ENCODE measurements around the gene KCNK2.

KCNK2 gene

GRCh38 chr1:215104283-215104682 lies 21.7 kb downstream of the KCNK2 start:
- Histone ChIP-seq H3K36me3 (ENCODE audit: control insufficient read depth, low read length) (no peaks in the 10 kb centered on the region), H3K9me2 (replicated peaks; ENCODE audit: control insufficient read depth, low read length) (no peaks in the 10 kb centered on the region), H3F3A (ENCODE audit: control insufficient read depth, insufficient read depth) (no peaks in the 10 kb centered on the region), H4K20me1 (ENCODE audit: control insufficient read depth, insufficient read depth, low read depth, low read length) (no peaks in the 10 kb centered on the region), H3K9me3 (ENCODE audit: control insufficient read depth, insufficient read depth, low read length) (no peaks in the 10 kb centered on the region), H3K27me3 (ENCODE audit: control insufficient read depth, low read length) (no peaks in the 10 kb centered on the region), H3K4me1 (ENCODE audit: control insufficient read depth, low read length) (no peaks in the 10 kb centered on the region), H3K27ac (ENCODE audit: low read depth, low read length) (no peak overlapping the region), H3K4me2 (ENCODE audit: low read length) (no peak overlapping the region), H3K4me3 (ENCODE audit: low read length) (no peak overlapping the region), H3K79me2 (ENCODE audit: control insufficient read depth, low read length) (no peaks in the 10 kb centered on the region)
- no peak for TF ChIP-seq CTCF (IDR thresholded peaks at IDR 0.05; ENCODE audit: low read depth, low read length, poor library complexity, severe bottlenecking)
- TF ChIP-seq EZH2phosphoT487 (IDR thresholded peaks at IDR 0.05; ENCODE audit: borderline replicate concordance, low read length) = no peak

GRCh38 chr1:215106067-215106466 lies 23.5 kb downstream of the KCNK2 start:
- H4K20me1 ChIP-seq (ENCODE audit: control insufficient read depth, insufficient read depth, low read depth, low read length) = no peaks in the 10 kb centered on the region
- TF ChIP-seq EZH2phosphoT487 (IDR thresholded peaks at IDR 0.05; ENCODE audit: borderline replicate concordance, low read length) (no peak), CTCF (IDR thresholded peaks at IDR 0.05; ENCODE audit: low read depth, low read length, poor library complexity, severe bottlenecking) (no peak)

GRCh38 chr1:215109171-215109570 lies 26.6 kb downstream of the KCNK2 start:
- no peak for TF ChIP-seq CTCF (IDR thresholded peaks at IDR 0.05; ENCODE audit: low read depth, low read length, poor library complexity, severe bottlenecking)
- no peak for TF ChIP-seq EZH2phosphoT487 (IDR thresholded peaks at IDR 0.05; ENCODE audit: borderline replicate concordance, low read length)
- no peak overlapping the region for H3K27ac ChIP-seq (ENCODE audit: low read depth, low read length)
- H3K79me2 ChIP-seq (ENCODE audit: control insufficient read depth, low read length) = no peaks in the 10 kb centered on the region
- no peak overlapping the region for H3K4me3 ChIP-seq (ENCODE audit: low read length)
- H3K9me2 ChIP-seq (replicated peaks; ENCODE audit: control insufficient read depth, low read length) = no peaks in the 10 kb centered on the region
- no peaks in the 10 kb centered on the region for H3K9me3 ChIP-seq (ENCODE audit: control insufficient read depth, insufficient read depth, low read length)
- no peaks in the 10 kb centered on the region for H3K4me1 ChIP-seq (ENCODE audit: control insufficient read depth, low read length)
- no peaks in the 10 kb centered on the region for H3K36me3 ChIP-seq (ENCODE audit: control insufficient read depth, low read length)
- no peaks in the 10 kb centered on the region for H4K20me1 ChIP-seq (ENCODE audit: control insufficient read depth, insufficient read depth, low read depth, low read length)
- H3K4me2 ChIP-seq (ENCODE audit: low read length) = no peak overlapping the region
- no peaks in the 10 kb centered on the region for H3F3A ChIP-seq (ENCODE audit: control insufficient read depth, insufficient read depth)
- no peaks in the 10 kb centered on the region for H3K27me3 ChIP-seq (ENCODE audit: control insufficient read depth, low read length)

More at GRCh38 chr1:215106067-215106466, 23.5 kb downstream of the KCNK2 start:
- no peaks in the 10 kb centered on the region for H3K9me2 ChIP-seq (replicated peaks; ENCODE audit: control insufficient read depth, low read length)
- no peaks in the 10 kb centered on the region for H3F3A ChIP-seq (ENCODE audit: control insufficient read depth, insufficient read depth)
- no peaks in the 10 kb centered on the region for H3K9me3 ChIP-seq (ENCODE audit: control insufficient read depth, insufficient read depth, low read length)
- no peak overlapping the region for H3K27ac ChIP-seq (ENCODE audit: low read depth, low read length)
- no peaks in the 10 kb centered on the region for H3K4me1 ChIP-seq (ENCODE audit: control insufficient read depth, low read length)
- H3K36me3 ChIP-seq (ENCODE audit: control insufficient read depth, low read length) = no peaks in the 10 kb centered on the region
- no peaks in the 10 kb centered on the region for H3K27me3 ChIP-seq (ENCODE audit: control insufficient read depth, low read length)
- H3K4me2 ChIP-seq (ENCODE audit: low read length) = no peak overlapping the region
- H3K79me2 ChIP-seq (ENCODE audit: control insufficient read depth, low read length) = no peaks in the 10 kb centered on the region
- H3K4me3 ChIP-seq (ENCODE audit: low read length) = no peak overlapping the region

- TF ChIP-seq CTCF (IDR thresholded peaks at IDR 0.05; ENCODE audit: low read depth, low read length, poor library complexity, severe bottlenecking) (no peak), EZH2phosphoT487 (IDR thresholded peaks at IDR 0.05; ENCODE audit: borderline replicate concordance, low read length) (no peak)
- Histone ChIP-seq H3K9me2 (replicated peaks; ENCODE audit: control insufficient read depth, low read length) (no peaks in the 10 kb centered on the region), H3K36me3 (ENCODE audit: control insufficient read depth, low read length) (no peaks in the 10 kb centered on the region), H3K4me2 (ENCODE audit: low read length) (no peak overlapping the region), H3K27ac (ENCODE audit: low read depth, low read length) (no peak overlapping the region), H4K20me1 (ENCODE audit: control insufficient read depth, insufficient read depth, low read depth, low read length) (no peaks in the 10 kb centered on the region), H3K4me1 (ENCODE audit: control insufficient read depth, low read length) (no peaks in the 10 kb centered on the region), H3K9me3 (ENCODE audit: control insufficient read depth, insufficient read depth, low read length) (no peaks in the 10 kb centered on the region), H3F3A (ENCODE audit: control insufficient read depth, insufficient read depth) (no peaks in the 10 kb centered on the region), H3K4me3 (ENCODE audit: low read length) (no peak overlapping the region), H3K79me2 (ENCODE audit: control insufficient read depth, low read length) (no peaks in the 10 kb centered on the region), H3K27me3 (ENCODE audit: control insufficient read depth, low read length) (no peaks in the 10 kb centered on the region)
Observed at GRCh38 chr1:215111916-215112315, 29.4 kb downstream of the KCNK2 start.
